Fibroblast of mammary gland (primary cell): ENCODE measurements around the gene FIS1.
"Not testable (repeated sequence)": the region's sequence is repeated elsewhere in the genome, so short reads cannot be mapped to it uniquely, and the experiment has no call there.

Experiments used
- DNase-seq: peaks from one replicate; pipeline ENCODE4 v3.0.0-alpha.2; 2010; ENCODE audit warnings: low read depth
- H3K4me3 ChIP-seq: 2 replicates; pipeline ENCODE4 v1.5.1; 2011; ENCODE audit warnings: low read depth, mild to moderate bottlenecking, low read length, moderate library complexity; ENCODE audit not compliant: control insufficient read depth
- CTCF ChIP-seq: conservative IDR thresholded peaks from 2 replicates; pipeline ENCODE4 v1.5.1; 2011; ENCODE audit warnings: low read depth, low read length, inconsistent platforms; ENCODE audit not compliant: control insufficient read depth, insufficient read depth

Gene FIS1

GRCh38 chr7:101202603-101202918 is 42.3 kb downstream of the FIS1 start:
- no peak for TF ChIP-seq CTCF
- DNase-seq, result no peak
- H3K4me3 ChIP-seq, result no peak overlapping the region

GRCh38 chr7:101201695-101202602 is 42.9 kb downstream of the FIS1 start:
- DNase-seq, result no peak
- H3K4me3 ChIP-seq, result no peak overlapping the region
- TF ChIP-seq CTCF, result no peak

GRCh38 chr7:101200862-101201599 is 43.9 kb downstream of the FIS1 start, which contains the start of gene MOGAT3:
MOGAT3 (minus strand) TSS chr7:101201036; CDS start chr7:101200854, 182 bp downstream.
- H3K4me3 ChIP-seq, result no peak within 1 kb of the TSS
- no peak for DNase-seq

GRCh38 chr7:101200504-101200861 is 44.4 kb downstream of the FIS1 start:
- no peak for TF ChIP-seq CTCF
- no peak overlapping the region for H3K4me3 ChIP-seq
- DNase-seq, result no peak

More at GRCh38 chr7:101200862-101201599, 43.9 kb downstream of the FIS1 start, which contains the start of gene MOGAT3:
- no peak for TF ChIP-seq CTCF

GRCh38 chr7:101199522-101199921 is 45.4 kb downstream of the FIS1 start:
- not testable (repeated sequence) for DNase-seq, H3K4me3 ChIP-seq

GRCh38 chr7:101198476-101198875 is 46.4 kb downstream of the FIS1 start:
- no peak for DNase-seq
- no peak for TF ChIP-seq CTCF
- H3K4me3 ChIP-seq, result no peak overlapping the region

GRCh38 chr7:101197991-101198390 is 46.9 kb downstream of the FIS1 start:
- TF ChIP-seq CTCF, result no peak
- no peak for DNase-seq

More at GRCh38 chr7:101197991-101198390, 46.9 kb downstream of the FIS1 start:
- H3K4me3 ChIP-seq, result no peak overlapping the region
